IPS DF 6.9 (cell line): Measurements from ENCODE around the gene CLN6.
"Not testable (repeated sequence)": the region's sequence is repeated elsewhere in the genome, so short reads cannot be mapped to it uniquely, and the experiment has no call there.

ENCODE experiments used
- DNase-seq: peaks from one replicate; pipeline ENCODE4 v3.0.0-alpha.2; 2013; ENCODE audit warnings: low read depth, low spot score
- H3K27ac ChIP-seq: one replicate; pipeline ENCODE4 v1.5.1; 2013; ENCODE audit warnings: low read length, control low read depth
- H3K27me3 ChIP-seq: 2 replicates; pipeline ENCODE4 v1.6.1; 2013; ENCODE audit warnings: mild to moderate bottlenecking, low read length; ENCODE audit not compliant: control insufficient read depth, insufficient read depth
- H3K36me3 ChIP-seq: 2 replicates; pipeline ENCODE4 v1.6.1; 2013; ENCODE audit warnings: low read length; ENCODE audit not compliant: control insufficient read depth, insufficient read depth
- H3K4me1 ChIP-seq: 2 replicates; pipeline ENCODE4 v1.6.1; 2013; ENCODE audit warnings: low read length; ENCODE audit not compliant: control insufficient read depth, insufficient read depth
- H3K4me3 ChIP-seq: 2 replicates; pipeline ENCODE4 v1.5.1; 2013; ENCODE audit warnings: mild to moderate bottlenecking, low read length
- H3K9me3 ChIP-seq: 2 replicates; pipeline ENCODE4 v1.6.1; 2013; ENCODE audit warnings: low read length, inconsistent platforms; ENCODE audit not compliant: control insufficient read depth, insufficient read depth
- WGBS: extraction: QIAGEN DNeasy Blood & Tissue Kit; methylation state at CpG from one replicate; pipeline ENCODE4 v1.1.7; 2013; ENCODE audit warnings: mixed read lengths, missing lambda C conversion rate; ENCODE audit not compliant: insufficient read length, insufficient coverage; 5-methylcytosine and 5-hydroxymethylcytosine counted together

Gene CLN6

DNA sequence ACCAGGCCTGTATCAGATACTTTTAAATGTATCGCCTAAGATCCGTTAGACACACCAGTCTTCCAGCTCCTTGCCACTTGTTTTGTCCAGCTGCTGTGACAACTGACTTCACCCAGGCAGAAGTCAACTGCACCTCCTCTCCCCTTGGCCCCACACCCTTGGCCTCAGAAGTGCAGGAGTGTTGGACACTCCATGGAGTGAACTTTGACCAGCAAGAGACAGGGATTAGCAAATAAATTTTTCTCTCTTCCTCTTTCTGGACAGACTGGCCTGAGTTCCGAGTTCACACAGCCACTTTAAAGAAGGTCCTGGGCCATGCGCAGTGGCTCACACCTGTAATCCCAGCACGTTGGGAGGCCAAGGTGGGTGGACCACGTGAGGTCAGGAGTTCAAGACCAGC, 2.9 kb upstream of the CLN6 start:
- no CpG with 5 or more reads among the region's 6 CpGs for WGBS
- Histone ChIP-seq H3K4me1 (0 out of 2 replicates have a peak, but pooled peaks cover 2% of the 10 kb centered on the region), H3K4me3 (no peak overlapping the region), H3K27me3 (no peaks in the 10 kb centered on the region), H3K9me3 (no peaks in the 10 kb centered on the region), H3K27ac (no peak overlapping the region), H3K36me3 (no peaks in the 10 kb centered on the region)
- no peak for DNase-seq

DNA sequence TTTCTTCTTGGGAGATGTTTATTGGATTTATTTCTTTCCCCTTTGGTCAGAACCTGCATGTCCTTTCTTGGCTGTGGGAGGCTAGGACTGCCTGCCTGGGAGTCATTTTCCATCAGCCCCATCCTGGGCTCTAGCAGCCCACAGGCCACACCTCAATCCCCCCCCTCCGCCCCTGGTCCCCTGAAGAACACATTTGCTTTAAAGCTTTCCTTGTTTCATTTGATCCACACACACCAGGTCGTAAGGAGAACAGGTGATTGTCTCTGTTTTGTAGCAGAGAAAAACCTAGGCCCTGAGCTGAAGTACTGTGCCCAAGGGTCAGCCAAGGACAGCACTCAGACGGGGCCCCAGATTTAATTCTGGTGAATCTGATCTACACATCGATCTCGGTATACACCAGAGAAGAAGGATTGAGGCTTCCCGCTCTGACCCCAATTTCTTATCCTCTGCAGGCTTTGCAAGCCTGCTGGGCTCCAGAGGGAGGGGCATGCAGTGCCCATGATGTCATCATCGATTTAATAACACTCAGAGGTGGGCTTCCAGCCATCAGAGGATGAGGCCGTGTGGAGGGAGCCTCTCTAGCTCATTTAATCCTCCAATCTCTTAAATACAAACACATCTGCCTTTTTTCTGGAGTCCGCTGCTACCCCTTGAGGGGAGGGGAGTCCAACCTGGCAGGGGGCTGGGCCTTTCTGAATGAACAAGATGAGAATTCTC, 1.7 kb upstream of the CLN6 start:
- Histone ChIP-seq H3K36me3 (no peaks in the 10 kb centered on the region), H3K4me3 (no peak overlapping the region), H3K27ac (no peak overlapping the region), H3K9me3 (no peaks in the 10 kb centered on the region), H3K27me3 (no peaks in the 10 kb centered on the region), H3K4me1 (0 out of 2 replicates have a peak, but pooled peaks cover 2% of the 10 kb centered on the region)
- DNase-seq = no peak
- WGBS = no CpG with 5 or more reads among the region's 9 CpGs

DNA sequence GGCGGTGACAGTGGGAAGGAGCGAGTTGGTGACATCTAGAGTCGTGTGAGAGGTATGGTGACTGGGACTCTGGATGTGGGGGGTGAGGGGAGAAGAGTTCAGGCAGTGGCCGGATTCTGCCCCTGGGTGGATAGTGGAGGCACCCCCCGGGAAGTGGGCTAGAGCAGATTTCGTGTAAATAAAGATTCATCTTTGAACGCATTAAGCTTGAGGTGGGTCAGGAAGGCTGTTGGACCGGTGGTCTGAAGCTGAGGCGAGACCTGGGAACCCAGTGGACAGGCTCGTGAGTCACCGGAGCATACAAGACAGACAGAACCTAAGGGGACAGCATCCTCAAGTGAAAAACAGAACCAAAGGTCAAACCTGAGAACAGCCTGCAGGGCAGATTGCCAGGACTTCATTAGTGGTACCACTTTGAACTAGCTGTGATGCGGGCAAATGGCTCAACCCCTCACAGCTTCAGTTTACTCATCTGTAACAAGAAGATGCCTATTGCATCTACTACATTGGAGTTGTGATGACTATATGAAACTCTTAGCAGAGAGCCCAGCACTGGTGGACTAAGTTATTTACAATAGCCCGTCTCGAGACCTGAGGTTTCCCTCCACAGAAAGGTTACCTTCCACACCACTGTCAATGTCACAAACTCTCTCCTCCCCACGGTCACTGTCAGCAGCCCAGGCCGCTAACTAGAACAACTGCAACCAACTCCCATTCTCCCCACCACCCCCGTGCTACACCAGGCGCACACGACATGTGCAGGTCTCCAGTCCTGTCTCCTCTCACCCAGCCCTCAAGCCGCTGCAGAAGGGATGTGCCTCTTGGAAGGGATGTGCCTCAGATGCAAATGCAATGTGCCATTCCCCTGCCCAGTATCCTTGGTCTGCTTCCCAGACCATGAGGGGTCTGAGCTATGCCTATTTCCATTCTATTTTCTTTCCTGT, 901 bp upstream of the CLN6 start:
- H3K4me3 ChIP-seq = peak overlapping the region; percentile 89; the same call in 1 of the 2 replicates
- no peak overlapping the region for H3K27ac ChIP-seq
- 0 out of 2 replicates have a peak, but pooled peaks cover 2% of the 10 kb centered on the region for H3K4me1 ChIP-seq
- no peaks in the 10 kb centered on the region for H3K9me3 ChIP-seq
- no peak for DNase-seq
- H3K27me3 ChIP-seq = no peaks in the 10 kb centered on the region
- H3K36me3 ChIP-seq = no peaks in the 10 kb centered on the region
- no CpG with 5 or more reads among the region's 20 CpGs for WGBS

DNA sequence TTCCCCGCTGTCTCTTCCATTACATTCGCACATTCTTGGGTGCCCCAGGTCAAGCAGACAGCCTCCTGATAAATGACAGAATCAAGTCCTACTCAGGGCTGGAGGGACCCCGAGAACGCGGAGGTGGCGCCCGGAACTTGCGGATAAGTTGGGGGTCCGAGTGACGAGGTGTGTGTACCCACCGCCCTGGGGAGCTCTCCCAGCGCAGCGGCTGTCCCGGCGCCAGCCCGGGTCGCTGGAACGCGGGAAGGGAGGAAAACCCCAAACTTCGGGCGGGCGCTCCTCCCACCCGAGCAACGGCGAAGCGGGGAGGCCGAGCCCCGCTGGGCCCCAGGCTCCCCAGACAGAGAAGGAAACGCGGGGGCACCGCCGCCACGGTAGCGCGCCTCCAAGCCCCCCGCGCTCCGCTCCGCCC, 550 bp downstream of the CLN6 start:
- WGBS = no CpG with 5 or more reads among the region's 39 CpGs
- Histone ChIP-seq H3K27ac (no peak overlapping the region), H3K4me1 (0 out of 2 replicates have a peak, but pooled peaks cover 1% of the 10 kb centered on the region), H3K9me3 (no peaks in the 10 kb centered on the region), H3K4me3 (peak overlapping the region; percentile 89; the same call in 1 of the 2 replicates), H3K36me3 (no peaks in the 10 kb centered on the region), H3K27me3 (no peaks in the 10 kb centered on the region)
- DNase-seq = no peak

DNA sequence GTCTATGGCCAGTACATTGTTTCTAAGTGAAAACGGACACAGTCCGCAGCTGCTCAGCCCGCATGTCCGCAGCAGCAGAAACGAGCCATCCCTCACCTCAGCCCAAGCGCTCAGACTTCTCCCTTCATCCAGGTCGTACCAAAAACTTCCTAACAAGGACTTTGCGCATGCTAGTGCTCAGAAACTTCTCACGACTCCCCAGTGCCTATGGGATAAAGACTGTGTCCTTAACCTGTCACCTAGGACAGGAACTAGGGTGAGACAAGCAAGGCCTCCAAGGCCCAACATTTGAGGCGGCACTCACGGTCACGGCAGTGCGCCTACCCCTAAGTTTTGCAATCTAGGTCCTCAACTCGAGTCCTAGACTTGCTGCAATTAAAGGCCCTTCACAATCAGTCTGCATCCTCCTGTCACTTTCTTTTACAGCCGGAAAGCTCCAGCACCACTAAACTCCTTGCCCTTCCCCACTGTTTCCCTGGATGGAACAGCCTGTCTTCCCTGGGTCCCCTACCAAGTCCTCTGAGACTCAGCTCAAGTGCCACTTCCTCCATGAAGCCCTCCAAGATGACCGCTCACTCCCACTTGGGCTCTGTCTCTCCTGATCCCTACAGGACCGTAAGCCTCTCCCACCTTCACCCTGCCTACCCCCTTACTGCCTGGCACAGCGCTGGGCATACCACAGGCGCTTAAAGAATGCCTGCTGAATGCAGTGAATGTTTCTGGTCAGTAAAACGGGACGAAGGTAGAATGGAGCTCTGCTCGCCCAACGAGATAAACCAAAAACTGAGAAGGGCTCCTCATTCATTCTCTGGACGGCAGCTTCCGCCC, 1.2 kb downstream of the CLN6 start:
- Histone ChIP-seq H3K9me3 (no peaks in the 10 kb centered on the region), H3K27ac (no peak overlapping the region), H3K27me3 (no peaks in the 10 kb centered on the region), H3K4me1 (0 out of 2 replicates have a peak, but pooled peaks cover 1% of the 10 kb centered on the region), H3K4me3 (peak overlapping the region; percentile 89; the same call in 1 of the 2 replicates), H3K36me3 (no peaks in the 10 kb centered on the region)
- DNase-seq = no peak
- WGBS = no CpG with 5 or more reads among the region's 25 CpGs

DNA sequence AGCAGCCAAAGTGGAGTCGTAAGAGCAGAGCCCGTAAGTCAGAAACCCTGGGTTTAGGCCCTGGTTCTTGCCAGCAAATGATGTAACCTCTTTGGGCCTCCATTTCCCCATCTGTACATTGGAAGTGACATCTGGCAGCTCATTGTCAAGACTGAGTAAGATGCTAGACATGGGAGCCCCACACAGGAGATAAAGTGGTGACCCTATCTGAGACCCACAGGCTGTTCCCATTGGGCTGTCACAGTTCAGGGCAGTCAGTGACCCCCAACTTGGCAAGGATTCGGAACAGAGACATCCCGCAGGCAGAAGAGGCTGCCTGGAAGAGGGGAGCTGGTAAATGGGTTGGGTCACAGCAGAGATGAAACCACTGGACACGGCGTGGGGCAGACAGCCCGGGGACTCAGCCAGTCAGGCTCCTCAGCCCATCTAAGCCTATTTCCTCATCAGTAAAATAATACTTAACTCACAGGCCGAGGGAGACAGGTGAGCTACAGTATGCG, 1.8 kb downstream of the CLN6 start:
- Histone ChIP-seq H3K9me3 (no peaks in the 10 kb centered on the region; the same call in 1 of the 2 replicates), H3K27ac (no peak overlapping the region), H3K27me3 (no peaks in the 10 kb centered on the region), H3K4me3 (no peak overlapping the region), H3K36me3 (no peaks in the 10 kb centered on the region), H3K4me1 (0 out of 2 replicates have a peak, but pooled peaks cover 1% of the 10 kb centered on the region)
- WGBS = no CpG with 5 or more reads among the region's 9 CpGs
- DNase-seq = no peak

DNA sequence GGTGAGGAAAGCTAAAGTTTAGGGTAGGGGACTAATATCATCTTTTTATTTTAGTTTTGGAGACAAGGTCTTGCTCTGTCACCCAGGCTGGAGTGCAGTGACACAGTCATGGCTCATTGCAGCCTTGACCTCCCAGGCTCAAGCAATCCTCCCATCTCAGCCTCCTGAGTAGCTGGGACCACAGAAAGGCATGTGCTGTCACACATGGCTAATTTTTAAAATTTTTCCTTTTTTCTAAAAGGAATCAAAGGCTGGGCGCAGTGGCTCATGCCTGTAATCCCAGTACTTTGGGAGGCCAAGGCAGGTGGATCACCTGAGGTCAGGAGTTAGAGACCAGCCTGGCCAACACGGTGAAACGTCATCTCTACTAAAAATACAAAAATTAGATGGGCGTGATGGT, 4.1 kb downstream of the CLN6 start:
- H3K27me3 ChIP-seq, H3K36me3 ChIP-seq, H3K4me1 ChIP-seq, H3K27ac ChIP-seq, H3K4me3 ChIP-seq, DNase-seq, H3K9me3 ChIP-seq: not testable (repeated sequence)
- no CpG with 5 or more reads among the region's 4 CpGs for WGBS

DNA sequence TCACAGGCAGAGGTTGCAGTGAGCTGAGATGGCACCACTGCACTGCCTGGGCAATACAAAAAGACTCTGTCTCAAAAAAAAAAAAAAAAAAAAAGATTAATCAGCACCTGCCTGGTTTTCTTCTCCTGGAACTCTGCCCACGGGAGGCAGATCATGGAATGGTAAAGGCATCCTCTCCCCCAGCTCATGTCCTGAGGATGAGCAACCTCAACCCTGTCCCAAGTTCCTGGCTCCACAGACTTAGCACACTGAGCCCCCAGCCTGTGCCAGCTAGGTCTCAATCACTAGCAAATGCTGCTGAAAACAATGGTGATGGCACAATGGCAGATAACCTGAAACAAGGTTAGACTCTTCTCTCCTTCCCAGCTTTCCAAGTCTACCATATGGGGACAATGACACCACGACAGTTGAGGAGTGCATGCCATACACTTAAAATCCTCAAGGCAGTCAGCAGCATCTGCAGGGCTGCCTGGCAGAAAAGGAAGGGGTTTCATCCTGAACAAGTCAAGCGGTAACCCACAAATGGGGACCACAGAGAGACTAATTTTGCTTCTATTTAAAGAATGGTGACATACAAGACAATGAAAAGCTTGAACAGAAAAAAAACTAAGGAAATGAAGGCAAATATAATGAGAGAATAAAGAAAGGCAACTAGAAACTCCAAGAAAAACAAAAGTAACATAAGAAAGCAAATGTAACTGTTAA, 4.8 kb downstream of the CLN6 start:
- 0 out of 2 replicates have a peak, but pooled peaks cover 1% of the 10 kb centered on the region for H3K4me1 ChIP-seq
- no peaks in the 10 kb centered on the region; the same call in 1 of the 2 replicates for H3K9me3 ChIP-seq
- no peaks in the 10 kb centered on the region for H3K27me3 ChIP-seq
- no peak overlapping the region for H3K27ac ChIP-seq
- no peak for DNase-seq
- WGBS = no CpG with 5 or more reads among the region's 3 CpGs
- H3K4me3 ChIP-seq = no peak overlapping the region
- no peaks in the 10 kb centered on the region for H3K36me3 ChIP-seq

DNA sequence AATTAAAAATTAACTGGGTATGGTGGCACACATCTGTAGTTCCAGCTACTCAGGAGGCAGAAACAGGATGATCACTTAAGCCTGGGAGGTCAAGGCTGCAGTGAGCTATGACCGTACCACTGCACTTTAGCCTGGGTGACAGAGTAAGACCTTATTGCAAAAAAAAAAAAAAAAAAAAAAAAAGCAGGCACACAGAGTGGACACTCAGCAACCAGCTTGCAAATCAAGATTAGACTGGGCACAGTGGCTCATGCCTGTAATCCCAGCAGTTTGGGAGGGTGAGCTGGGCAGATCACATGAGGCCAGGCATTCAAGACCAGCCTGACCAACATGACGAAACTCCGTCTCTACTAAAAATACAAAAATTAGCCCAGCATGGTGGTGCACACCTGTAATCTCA, 5.4 kb downstream of the CLN6 start:
- Histone ChIP-seq H3K27me3 (no peaks in the 10 kb centered on the region), H3K36me3 (peaks cover 3% of the 10 kb centered on the region; the same call in 1 of the 2 replicates), H3K4me1 (0 out of 2 replicates have a peak, but pooled peaks cover 1% of the 10 kb centered on the region), H3K27ac (no peak overlapping the region), H3K9me3 (no peaks in the 10 kb centered on the region; the same call in 1 of the 2 replicates), H3K4me3 (no peak overlapping the region)
- WGBS = no CpG with 5 or more reads among the region's 3 CpGs
- DNase-seq = no peak
